Measurements from ENCODE around the gene HMGB2. TPM values are rescaled to one million over a fixed set of nuclear protein-coding genes. Genes with fewer than 3 reads are reported as not detected.
A peak's percentile ranks its signal among the peaks of the same experiment; 100 is the strongest.

HMGB2 gene
- total RNA-seq (2021; fragmentation: NEBNext Ultra II Directional; extraction: Animal tissue kit (Norgen Biotek cat#: 25700)) = 100 to 1,000 TPM in 4 of 6 experiments, 10 to 100 TPM in 2; 53.0 to 130 (median 117) TPM
- long read RNA-seq, transcript HMGB2-201 (5 exons, 1,889 nt) = major isoform, 35 of 48 reads
- long read RNA-seq, partial matches to known transcripts = 7 of 48 reads
- long read RNA-seq, other reads (novel, unspliced or antisense) = 2 of 48 reads

GRCh38 chr4:173334085-173334890, at the start of gene HMGB2:
Gene HMGB2 (minus strand): TSS chr4:173334358. CDS start chr4:173333649, 709 bp downstream.
- no peak for TF ChIP-seq CTCF (IDR thresholded peaks at IDR 0.05)
- peak within 1 kb of the TSS; percentile 100 for H3K27ac Mint-ChIP-seq
- peak; percentile 100 for DNase-seq
- H3K27me3 Mint-ChIP-seq (ENCODE audit: insufficient read depth) = peaks cover 4% of the 10 kb centered on the region
- peak within 1 kb of the TSS; percentile 93 for H3K4me3 Mint-ChIP-seq
- no peaks in the 10 kb centered on the region for H3K9me3 Mint-ChIP-seq
- peaks cover 60% of the 10 kb centered on the region for H3K4me1 Mint-ChIP-seq (ENCODE audit: low read depth)
- H3K36me3 Mint-ChIP-seq (ENCODE audit: low read depth) = peaks cover 34% of the 10 kb centered on the region

- no peak for DNase-seq
- Mint-ChIP-seq H3K4me3 (no peak overlapping the region), H3K27me3 (ENCODE audit: insufficient read depth) (no peaks in the 10 kb centered on the region), H3K36me3 (ENCODE audit: low read depth) (no peaks in the 10 kb centered on the region), H3K4me1 (ENCODE audit: low read depth) (no peaks in the 10 kb centered on the region), H3K27ac (no peak overlapping the region), H3K9me3 (no peaks in the 10 kb centered on the region)
- TF ChIP-seq CTCF (IDR thresholded peaks at IDR 0.05) = no peak
Observed at GRCh38 chr4:173382349-173382748, 48.2 kb upstream of the HMGB2 start.

GRCh38 chr4:173381610-173382009, 47.5 kb upstream of the HMGB2 start:
- Mint-ChIP-seq H3K27me3 (ENCODE audit: insufficient read depth) (no peaks in the 10 kb centered on the region), H3K4me3 (no peak overlapping the region), H3K36me3 (ENCODE audit: low read depth) (no peaks in the 10 kb centered on the region), H3K4me1 (ENCODE audit: low read depth) (no peaks in the 10 kb centered on the region), H3K27ac (no peak overlapping the region), H3K9me3 (no peaks in the 10 kb centered on the region)
- TF ChIP-seq CTCF (IDR thresholded peaks at IDR 0.05) = no peak
- no peak for DNase-seq

- no peaks in the 10 kb centered on the region for H3K9me3 Mint-ChIP-seq
- H3K4me3 Mint-ChIP-seq = no peak overlapping the region
- no peak for TF ChIP-seq CTCF (IDR thresholded peaks at IDR 0.05)
- H3K27ac Mint-ChIP-seq = no peak overlapping the region
- H3K36me3 Mint-ChIP-seq (ENCODE audit: low read depth) = no peaks in the 10 kb centered on the region
- H3K27me3 Mint-ChIP-seq (ENCODE audit: insufficient read depth) = no peaks in the 10 kb centered on the region
- no peaks in the 10 kb centered on the region for H3K4me1 Mint-ChIP-seq (ENCODE audit: low read depth)
- no peak for DNase-seq
Observed at GRCh38 chr4:173380987-173381386, 46.8 kb upstream of the HMGB2 start.

GRCh38 chr4:173379929-173380328, 45.8 kb upstream of the HMGB2 start:
- no peak overlapping the region for H3K4me3 Mint-ChIP-seq
- no peaks in the 10 kb centered on the region for H3K27me3 Mint-ChIP-seq (ENCODE audit: insufficient read depth)
- no peaks in the 10 kb centered on the region for H3K4me1 Mint-ChIP-seq (ENCODE audit: low read depth)
- no peaks in the 10 kb centered on the region for H3K36me3 Mint-ChIP-seq (ENCODE audit: low read depth)
- no peak for DNase-seq
- no peak for TF ChIP-seq CTCF (IDR thresholded peaks at IDR 0.05)
- H3K9me3 Mint-ChIP-seq = no peaks in the 10 kb centered on the region
- no peak overlapping the region for H3K27ac Mint-ChIP-seq

Data from HFFc6 (cell line).